ENCODE measurements around the gene STAC3.

- TF ChIP-seq POLR2A (IDR thresholded peaks at IDR 0.05) = no peak
- TF ChIP-seq, protein P1, sequence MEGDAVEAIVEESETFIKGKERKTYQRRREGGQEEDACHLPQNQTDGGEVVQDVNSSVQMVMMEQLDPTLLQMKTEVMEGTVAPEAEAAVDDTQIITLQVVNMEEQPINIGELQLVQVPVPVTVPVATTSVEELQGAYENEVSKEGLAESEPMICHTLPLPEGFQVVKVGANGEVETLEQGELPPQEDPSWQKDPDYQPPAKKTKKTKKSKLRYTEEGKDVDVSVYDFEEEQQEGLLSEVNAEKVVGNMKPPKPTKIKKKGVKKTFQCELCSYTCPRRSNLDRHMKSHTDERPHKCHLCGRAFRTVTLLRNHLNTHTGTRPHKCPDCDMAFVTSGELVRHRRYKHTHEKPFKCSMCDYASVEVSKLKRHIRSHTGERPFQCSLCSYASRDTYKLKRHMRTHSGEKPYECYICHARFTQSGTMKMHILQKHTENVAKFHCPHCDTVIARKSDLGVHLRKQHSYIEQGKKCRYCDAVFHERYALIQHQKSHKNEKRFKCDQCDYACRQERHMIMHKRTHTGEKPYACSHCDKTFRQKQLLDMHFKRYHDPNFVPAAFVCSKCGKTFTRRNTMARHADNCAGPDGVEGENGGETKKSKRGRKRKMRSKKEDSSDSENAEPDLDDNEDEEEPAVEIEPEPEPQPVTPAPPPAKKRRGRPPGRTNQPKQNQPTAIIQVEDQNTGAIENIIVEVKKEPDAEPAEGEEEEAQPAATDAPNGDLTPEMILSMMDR (IDR thresholded peaks at IDR 0.05) = no peak
Observed at GRCh38 chr12:57268264-57268663, 17.3 kb upstream of the STAC3 start.

All from body of pancreas (tissue), 4 donors.